Measurements from ENCODE around the gene PRSS8.
"Not testable (repeated sequence)": the region's sequence is repeated elsewhere in the genome, so short reads cannot be mapped to it uniquely, and the experiment has no call there.

Gene PRSS8

GRCh38 chr16:31135535-31136286 is at the start of gene PRSS8:
Gene PRSS8 (minus strand): TSS chr16:31135727. CDS start chr16:31135498, 229 bp downstream.
- DNase-seq (ENCODE audit: low read depth) = no peak

- DNase-seq (ENCODE audit: low read depth) = no peak
These were observed 49.4 kb upstream of the PRSS8 start for GRCh38 chr16:31184888-31185287.

- DNase-seq (ENCODE audit: low read depth) = no peak
These were observed 48.2 kb upstream of the PRSS8 start for GRCh38 chr16:31183432-31184428.

DNA sequence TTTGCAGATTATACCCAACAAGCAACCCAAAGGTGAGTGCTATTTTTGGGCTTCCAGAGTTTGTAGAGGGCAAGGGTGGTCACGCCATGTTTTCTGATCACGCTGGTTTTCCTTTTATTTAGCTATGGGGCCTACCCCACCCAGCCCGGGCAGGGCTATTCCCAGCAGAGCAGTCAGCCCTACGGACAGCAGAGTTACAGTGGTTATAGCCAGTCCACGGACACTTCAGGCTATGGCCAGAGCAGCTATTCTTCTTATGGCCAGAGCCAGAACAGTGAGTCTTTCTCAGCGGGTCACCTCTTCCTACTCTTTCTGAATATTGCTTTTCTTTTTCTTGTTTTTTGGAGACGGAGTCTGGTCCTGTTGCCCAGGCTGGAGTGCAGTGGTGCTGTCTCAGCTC is 46.9 kb upstream of the PRSS8 start:
- no peak for DNase-seq (ENCODE audit: low read depth)

- DNase-seq (ENCODE audit: low read depth) = no peak
These were observed 45.7 kb upstream of the PRSS8 start for GRCh38 chr16:31181102-31181830.

- DNase-seq (ENCODE audit: low read depth) = peak; percentile 88
These were observed 44.4 kb upstream of the PRSS8 start, which contains the start of gene FUS for GRCh38 chr16:31179747-31180459. Gene FUS (plus strand): TSS chr16:31180139. CDS start chr16:31180215, 76 bp downstream.

DNA sequence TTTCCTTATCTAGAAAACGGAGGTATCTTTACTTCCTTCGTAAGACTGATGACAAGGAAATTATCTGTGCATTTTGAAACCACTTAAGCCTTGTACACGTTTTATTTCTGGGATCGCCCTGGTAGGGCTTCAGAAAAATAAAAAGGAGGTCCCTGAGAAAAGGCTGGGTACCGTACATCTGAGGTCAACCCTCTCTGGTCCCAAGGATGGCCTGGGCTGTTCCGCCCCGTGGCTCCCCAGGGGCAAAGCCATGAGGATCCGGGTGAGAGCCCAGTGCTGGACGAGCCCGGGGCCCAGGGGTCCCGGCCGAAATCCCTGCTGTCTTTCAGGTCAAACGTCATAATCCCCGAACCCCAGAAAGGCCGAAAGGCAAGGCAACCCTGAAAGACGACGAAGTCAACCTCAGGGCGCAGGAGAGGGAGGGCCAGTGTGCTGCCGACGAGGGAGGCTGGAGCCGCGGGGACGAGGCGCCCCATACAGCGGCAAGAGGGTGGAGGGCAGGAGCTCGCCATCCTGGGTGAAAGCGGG is 43.8 kb upstream of the PRSS8 start:
- DNase-seq (ENCODE audit: low read depth) = no peak

DNA sequence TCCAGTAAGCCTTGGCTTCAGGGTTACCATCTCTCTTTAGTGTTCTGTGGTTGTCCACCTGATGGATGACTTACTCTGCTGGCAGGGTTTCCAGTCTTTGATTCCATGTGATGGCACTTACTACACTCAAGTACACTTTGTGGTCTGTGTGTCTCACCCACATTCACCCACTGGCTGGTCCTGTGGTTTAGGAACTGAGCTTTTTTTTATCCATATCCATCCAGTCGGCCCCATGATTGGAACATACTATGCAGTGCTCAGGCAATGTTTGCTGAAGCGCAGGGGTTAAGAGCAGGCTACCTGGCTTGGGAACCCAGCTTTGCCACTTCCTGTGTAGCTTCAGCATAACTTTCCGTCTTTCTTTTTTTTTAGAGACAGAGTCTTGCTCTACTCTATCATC is 41.6 kb upstream of the PRSS8 start:
- peak; percentile 26 for DNase-seq (ENCODE audit: low read depth)

- not testable (repeated sequence) for DNase-seq (ENCODE audit: low read depth)
These were observed 34.5 kb upstream of the PRSS8 start for GRCh38 chr16:31170048-31170447.

GRCh38 chr16:31168848-31169247 is 33.3 kb upstream of the PRSS8 start:
- no peak for DNase-seq (ENCODE audit: low read depth)

DNA sequence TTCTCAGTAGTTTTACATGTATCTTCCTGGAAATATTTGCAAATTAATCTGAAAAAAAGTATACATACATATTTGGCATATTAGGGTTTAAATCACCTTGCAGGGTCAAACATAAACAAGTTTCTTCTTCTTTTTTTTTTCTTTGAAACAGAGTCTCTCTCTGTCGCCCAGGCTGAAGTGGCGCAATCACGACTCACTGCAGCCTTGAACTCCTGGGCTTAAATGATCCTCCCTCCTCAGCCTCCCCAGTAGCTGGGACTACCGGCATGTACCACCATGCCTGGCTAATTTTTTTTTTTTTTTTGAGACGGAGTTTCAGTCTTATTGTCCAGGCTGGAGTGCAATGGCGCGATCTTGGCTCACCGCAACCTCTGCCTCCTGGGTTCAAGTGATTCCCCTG is 31.8 kb upstream of the PRSS8 start:
- no peak for DNase-seq (ENCODE audit: low read depth)

- no peak for DNase-seq (ENCODE audit: low read depth)
These were observed 21.6 kb upstream of the PRSS8 start for GRCh38 chr16:31157136-31157535.

DNA sequence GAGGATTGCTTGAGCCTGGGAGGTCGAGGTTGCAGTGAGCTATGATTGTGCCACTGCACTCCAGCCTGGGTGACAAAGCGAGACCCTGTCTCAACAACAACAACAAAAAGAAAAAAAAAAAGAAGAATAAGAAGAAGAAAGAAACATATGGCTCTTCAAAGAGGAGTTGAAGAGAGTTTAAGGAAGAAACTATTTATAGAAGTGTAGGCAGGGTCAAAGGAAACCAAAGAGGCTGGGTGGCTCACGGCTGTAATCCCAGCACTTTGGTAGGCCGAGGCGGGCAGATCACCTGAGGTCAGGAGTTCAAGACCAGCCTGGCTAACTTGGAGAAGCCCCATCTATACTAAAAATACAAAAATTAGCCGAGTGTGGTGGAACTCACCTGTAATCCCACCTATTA is 15.4 kb upstream of the PRSS8 start:
- DNase-seq (ENCODE audit: low read depth) = not testable (repeated sequence)

GRCh38 chr16:31149894-31150890 is 14.7 kb upstream of the PRSS8 start, which contains the start of gene PRSS36:
Gene PRSS36 (minus strand): TSS chr16:31150066. CDS start chr16:31150035, 31 bp downstream.
- DNase-seq (ENCODE audit: low read depth) = no peak

GRCh38 chr16:31149332-31149731 is 13.8 kb upstream of the PRSS8 start:
- DNase-seq (ENCODE audit: low read depth) = no peak

DNA sequence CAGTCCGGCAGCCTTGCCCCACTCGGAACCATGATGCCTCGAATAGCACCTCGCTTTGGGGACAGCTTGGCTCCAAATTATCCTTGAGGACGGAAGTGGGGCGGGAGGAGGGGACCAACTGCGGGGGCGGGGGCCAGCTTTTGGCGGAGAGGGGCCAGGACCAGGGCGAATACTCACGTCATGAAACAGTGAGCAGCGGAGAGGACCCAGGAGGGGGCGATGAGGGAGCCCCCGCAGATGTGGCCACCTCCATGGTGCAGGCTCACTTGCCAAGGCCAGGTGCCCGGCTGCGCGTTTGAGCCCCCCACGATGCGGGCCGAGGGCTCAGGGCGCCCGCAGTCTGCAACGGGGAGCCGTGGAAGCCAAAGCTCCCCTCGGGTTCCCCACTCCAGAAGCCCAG is 13.4 kb upstream of the PRSS8 start:
- DNase-seq (ENCODE audit: low read depth) = no peak

DNA sequence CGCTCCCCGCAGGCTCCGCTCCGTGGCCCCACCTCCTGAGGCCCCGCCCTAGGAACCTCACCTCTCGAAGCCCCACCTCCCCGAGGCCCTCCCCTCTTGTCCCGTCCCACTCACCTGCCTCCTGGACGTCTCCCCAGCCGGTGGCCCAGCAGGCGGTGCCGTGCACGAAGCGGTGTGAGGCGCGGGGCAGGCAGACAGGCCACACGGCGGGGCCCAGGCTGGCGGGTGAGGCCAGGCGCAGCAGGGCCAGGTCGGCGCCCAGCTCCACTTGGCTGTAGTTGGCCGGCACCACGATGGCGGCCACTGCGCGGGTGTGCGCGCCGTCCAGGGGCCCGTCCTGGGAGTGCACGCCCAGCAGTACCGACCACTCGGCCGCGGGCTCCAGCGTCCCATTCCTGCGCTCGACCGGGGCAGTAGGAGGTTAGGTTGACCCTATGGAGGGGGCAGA is 12.8 kb upstream of the PRSS8 start:
- no peak for DNase-seq (ENCODE audit: low read depth)

GRCh38 chr16:31147574-31147973 is 12.0 kb upstream of the PRSS8 start:
- DNase-seq (ENCODE audit: low read depth) = no peak

DNA sequence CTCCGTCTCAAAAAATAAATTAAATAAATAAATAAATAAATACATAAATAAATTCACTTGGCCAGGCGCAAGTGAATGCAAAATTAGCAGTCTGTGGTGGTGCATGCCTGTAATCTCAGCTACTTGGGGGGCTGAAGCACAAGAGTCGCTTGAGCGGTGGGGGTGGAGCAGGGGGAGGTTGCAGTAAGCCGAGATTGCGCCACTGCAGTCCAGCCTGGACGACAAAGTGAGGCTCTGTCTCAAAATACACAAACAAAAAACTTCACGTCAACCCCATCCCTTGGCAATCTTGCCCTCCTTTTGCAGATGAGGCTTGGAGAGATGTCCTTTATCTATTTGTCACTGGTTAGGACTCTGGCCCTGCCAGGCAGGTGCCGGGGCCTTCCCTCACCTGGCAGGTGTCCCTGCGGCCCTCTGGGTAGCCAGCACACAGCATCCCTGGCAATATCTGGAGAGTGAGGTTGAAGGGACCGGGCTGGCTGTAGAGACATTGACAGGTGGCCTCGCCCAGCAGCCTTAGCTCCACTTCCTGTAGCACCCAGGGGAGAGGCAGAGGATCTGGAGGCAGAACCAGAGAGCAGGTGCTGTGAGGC is 10.0 kb upstream of the PRSS8 start:
- no peak for DNase-seq (ENCODE audit: low read depth)

All from stimulated activated CD8-positive, alpha-beta memory T cell treated with anti-CD3 and anti-CD28 coated beads, Interleukin-12 subunit alpha, Interleukin-12 subunit beta, amount 100 ng/mL, for 1 hour (primary cell).